Vagina (tissue), 2 donors: ENCODE data around the gene KRTAP1-3. TPM values are rescaled to one million over a fixed set of nuclear protein-coding genes. Genes with fewer than 3 reads are reported as not detected.
"Not testable (repeated sequence)": the region's sequence is repeated elsewhere in the genome, so short reads cannot be mapped to it uniquely, and the experiment has no call there.

Source experiments
- DNase-seq, 2 donors: peaks; one replicate each; pipeline ENCODE4 v3.0.0-alpha.2; 2017; ENCODE audit errors: extremely low spot score in 2 of 2
- H3K27ac ChIP-seq: fragments of 200-600 bp; sonication (generic); one replicate; pipeline ENCODE4 v1.5.1; 2019
- H3K27me3 ChIP-seq: fragments of 200-600 bp; sonication (generic); one replicate; pipeline ENCODE4 v1.5.1; 2019
- H3K36me3 ChIP-seq, 2 donors: fragments of 200-600 bp; sonication (generic); one replicate each; pipeline ENCODE4 v1.5.1; 2017 to 2019
- H3K4me1 ChIP-seq: fragments of 200-600 bp; sonication (generic); one replicate; pipeline ENCODE4 v1.5.1; 2019
- H3K4me3 ChIP-seq, 2 donors: fragments of 200-600 bp; sonication (generic); 1 replicate in 1 of 2; 2 replicates in 1 of 2; pipeline ENCODE4 v1.5.1; 2016 to 2019
- H3K9me3 ChIP-seq: fragments of 200-600 bp; sonication (generic); one replicate; pipeline ENCODE4 v1.5.1; 2019
- CTCF ChIP-seq, 3 experiments: fragments of 450-650 bp in 2 of 3; fragments of 200-600 bp in 1 of 3; sonication (generic) in 1 of 3; IDR thresholded peaks; one replicate each; pipeline ENCODE4 v1.5.1; 2017 to 2019; ENCODE audit warnings: antibody characterized with exemption in 3 of 3, mild to moderate bottlenecking in 2 of 3, moderate library complexity in 2 of 3
- POLR2A ChIP-seq, 2 donors: fragments of 450-650 bp; IDR thresholded peaks; one replicate each; pipeline ENCODE4 v1.6.1; 2017; ENCODE audit warnings: antibody characterized with exemption in 2 of 2, mild to moderate bottlenecking in 2 of 2, moderate library complexity in 2 of 2
- POLR2AphosphoS5 ChIP-seq, 2 donors: sonication (generic); formaldehyde crosslinking; IDR thresholded peaks; one replicate each; pipeline ENCODE4 v1.9.0; 2017; ENCODE audit warnings: antibody characterized with exemption in 2 of 2, mild to moderate bottlenecking in 2 of 2, low read depth in 1 of 2; ENCODE audit not compliant: insufficient read depth in 1 of 2
- intact Hi-C: fragments of 100-400 bp; cut with DNase I; formaldehyde crosslinking; loops from one replicate; pipeline ENCODE4 v1.15.1; 2023
- total RNA-seq: library from RNA; depleted of rRNA; stranded (reverse); fragments of >200 nt; gene quantifications from one replicate; pipeline ENCODE4 v1.2.3, GENCODE V29; 2016

Gene KRTAP1-3
- total RNA-seq, 1 donor from 2014 or later, result not detected

GRCh38 chr17:41058741-41059140 lies 24.1 kb upstream of the KRTAP1-3 start:
- Histone ChIP-seq H3K27ac (no peak overlapping the region), H3K36me3 (no peaks in the 10 kb centered on the region), H3K27me3 (no peaks in the 10 kb centered on the region), H3K4me1 (peaks cover 22% of the 10 kb centered on the region), H3K9me3 (no peaks in the 10 kb centered on the region), H3K4me3 (no peak overlapping the region)
- intact Hi-C loops, result no loop called here
- TF ChIP-seq POLR2A (IDR thresholded peaks at IDR 0.05) (no peak), POLR2AphosphoS5 (IDR thresholded peaks at IDR 0.05; ENCODE audit: insufficient read depth in 1 of 2, low read depth in 1 of 2) (no peak), CTCF (IDR thresholded peaks at IDR 0.05) (no peak)
- no peak for DNase-seq

- TF ChIP-seq POLR2A (IDR thresholded peaks at IDR 0.05), result no peak
- TF ChIP-seq CTCF (IDR thresholded peaks at IDR 0.05), result no peak
- no peak for TF ChIP-seq POLR2AphosphoS5 (IDR thresholded peaks at IDR 0.05; ENCODE audit: insufficient read depth in 1 of 2, low read depth in 1 of 2)
- Histone ChIP-seq H3K4me3 (no peak overlapping the region), H3K9me3 (no peaks in the 10 kb centered on the region), H3K27ac (no peak overlapping the region), H3K27me3 (no peaks in the 10 kb centered on the region), H3K36me3 (no peaks in the 10 kb centered on the region), H3K4me1 (peaks cover 20% of the 10 kb centered on the region)
- intact Hi-C loops, result no loop called here
- DNase-seq, result no peak
Measured at GRCh38 chr17:41057547-41057946, 22.9 kb upstream of the KRTAP1-3 start.

- H3K9me3 ChIP-seq, H3K4me1 ChIP-seq: not testable (repeated sequence)
Measured at GRCh38 chr17:41055130-41055529, 20.5 kb upstream of the KRTAP1-3 start, which contains the start of gene KRTAP2-2. Gene KRTAP2-2 (minus strand): TSS chr17:41055230. CDS start chr17:41055211, 19 bp downstream.

GRCh38 chr17:41054556-41054955 lies 19.9 kb upstream of the KRTAP1-3 start:
- H3K4me3 ChIP-seq, DNase-seq, H3K36me3 ChIP-seq, H3K4me1 ChIP-seq, H3K27ac ChIP-seq, H3K27me3 ChIP-seq, H3K9me3 ChIP-seq, intact Hi-C loops: not testable (repeated sequence)

More at GRCh38 chr17:41055130-41055529, 20.5 kb upstream of the KRTAP1-3 start, which contains the start of gene KRTAP2-2:
- H3K27me3 ChIP-seq, H3K36me3 ChIP-seq, DNase-seq, H3K27ac ChIP-seq, H3K4me3 ChIP-seq, intact Hi-C loops: not testable (repeated sequence)

GRCh38 chr17:41054025-41054424 lies 19.4 kb upstream of the KRTAP1-3 start:
- DNase-seq, result no peak
- TF ChIP-seq CTCF (IDR thresholded peaks at IDR 0.05), result no peak
- no peak for TF ChIP-seq POLR2A (IDR thresholded peaks at IDR 0.05)
- no peak for TF ChIP-seq POLR2AphosphoS5 (IDR thresholded peaks at IDR 0.05; ENCODE audit: insufficient read depth in 1 of 2, low read depth in 1 of 2)
- Histone ChIP-seq H3K4me3 (no peak overlapping the region), H3K9me3 (no peaks in the 10 kb centered on the region), H3K4me1 (no peaks in the 10 kb centered on the region), H3K27me3 (no peaks in the 10 kb centered on the region), H3K27ac (no peak overlapping the region), H3K36me3 (no peaks in the 10 kb centered on the region)
- intact Hi-C loops, result no loop called here

- H3K4me1 ChIP-seq, result no peaks in the 10 kb centered on the region
- intact Hi-C loops, result no loop called here
- no peaks in the 10 kb centered on the region for H3K27me3 ChIP-seq
- no peak for DNase-seq
- H3K27ac ChIP-seq, result no peak overlapping the region
- no peak for TF ChIP-seq POLR2AphosphoS5 (IDR thresholded peaks at IDR 0.05; ENCODE audit: insufficient read depth in 1 of 2, low read depth in 1 of 2)
- no peak for TF ChIP-seq CTCF (IDR thresholded peaks at IDR 0.05)
- TF ChIP-seq POLR2A (IDR thresholded peaks at IDR 0.05), result no peak
- H3K4me3 ChIP-seq, result no peak overlapping the region
- H3K36me3 ChIP-seq, result no peaks in the 10 kb centered on the region
- no peaks in the 10 kb centered on the region for H3K9me3 ChIP-seq
Measured at GRCh38 chr17:41052566-41052965, 17.9 kb upstream of the KRTAP1-3 start.
